Measurements from ENCODE around the gene FSTL3. TPM values are rescaled to one million over a fixed set of nuclear protein-coding genes. Genes with fewer than 3 reads are reported as not detected.
"Not testable (repeated sequence)": the region's sequence is repeated elsewhere in the genome, so short reads cannot be mapped to it uniquely, and the experiment has no call there.

FSTL3 gene
- polyA plus RNA-seq, 12 donors, result 11.0 to 25.9 (median 12.2) TPM; not detected in 1

DNA sequence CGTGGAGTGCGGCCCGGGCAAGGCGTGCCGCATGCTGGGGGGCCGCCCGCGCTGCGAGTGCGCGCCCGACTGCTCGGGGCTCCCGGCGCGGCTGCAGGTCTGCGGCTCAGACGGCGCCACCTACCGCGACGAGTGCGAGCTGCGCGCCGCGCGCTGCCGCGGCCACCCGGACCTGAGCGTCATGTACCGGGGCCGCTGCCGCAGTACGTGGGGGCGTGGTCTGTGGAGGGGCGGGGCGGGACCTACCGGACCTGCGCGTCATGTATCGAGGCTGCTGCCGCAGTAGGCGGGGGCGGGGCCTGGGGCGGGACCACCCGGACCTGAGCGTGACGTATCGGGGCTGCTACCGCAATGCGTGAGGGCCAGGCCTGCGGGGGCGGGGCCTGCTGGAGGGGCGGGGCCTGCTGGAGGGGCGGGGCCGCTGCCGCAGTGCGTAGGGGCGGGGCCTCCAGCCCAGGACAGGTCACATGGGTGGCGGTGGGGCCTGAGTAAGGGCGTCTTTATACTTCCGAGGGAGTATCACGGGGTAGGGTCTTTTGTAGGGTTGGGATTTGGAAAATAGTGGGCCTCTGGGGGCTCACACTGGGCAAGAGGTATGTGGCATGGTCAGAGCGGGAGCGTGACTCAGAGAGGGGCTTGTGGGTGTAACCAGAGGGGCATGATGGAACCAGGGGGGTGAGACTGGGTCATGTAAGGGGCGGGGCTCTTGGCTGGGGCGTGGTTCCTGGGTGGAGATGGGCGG, 4.3 kb downstream of the FSTL3 start:
- peak; percentile 96 for DNase-seq

DNA sequence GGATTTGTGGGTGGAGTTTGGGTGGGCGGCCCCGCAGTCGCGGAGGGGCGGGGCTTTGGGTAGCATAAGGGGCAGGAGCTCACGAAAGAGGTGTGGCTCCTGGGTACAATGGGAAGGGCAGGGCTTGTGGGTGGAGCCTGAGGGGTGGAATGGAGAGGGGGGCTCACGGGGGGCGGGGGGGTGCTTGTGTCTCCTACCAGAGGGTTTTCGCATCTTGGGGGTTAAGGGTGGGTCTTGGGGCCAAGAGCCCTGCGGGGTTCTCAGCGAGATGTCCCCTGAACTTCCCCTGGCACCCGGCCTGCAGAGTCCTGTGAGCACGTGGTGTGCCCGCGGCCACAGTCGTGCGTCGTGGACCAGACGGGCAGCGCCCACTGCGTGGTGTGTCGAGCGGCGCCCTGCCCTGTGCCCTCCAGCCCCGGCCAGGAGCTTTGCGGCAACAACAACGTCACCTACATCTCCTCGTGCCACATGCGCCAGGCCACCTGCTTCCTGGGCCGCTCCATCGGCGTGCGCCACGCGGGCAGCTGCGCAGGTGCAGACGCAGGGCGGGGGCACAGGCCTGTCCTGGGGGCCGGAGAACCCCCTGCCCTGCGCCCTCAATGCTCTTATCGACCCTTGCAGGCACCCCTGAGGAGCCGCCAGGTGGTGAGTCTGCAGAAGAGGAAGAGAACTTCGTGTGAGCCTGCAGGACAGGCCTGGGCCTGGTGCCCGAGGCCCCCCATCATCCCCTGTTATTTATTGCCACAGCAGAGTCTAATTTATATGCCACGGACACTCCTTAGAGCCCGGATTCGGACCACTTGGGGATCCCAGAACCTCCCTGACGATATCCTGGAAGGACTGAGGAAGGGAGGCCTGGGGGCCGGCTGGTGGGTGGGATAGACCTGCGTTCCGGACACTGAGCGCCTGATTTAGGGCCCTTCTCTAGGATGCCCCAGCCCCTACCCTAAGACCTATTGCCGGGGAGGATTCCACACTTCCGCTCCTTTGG, 5.1 kb downstream of the FSTL3 start:
- no peak for DNase-seq

DNA sequence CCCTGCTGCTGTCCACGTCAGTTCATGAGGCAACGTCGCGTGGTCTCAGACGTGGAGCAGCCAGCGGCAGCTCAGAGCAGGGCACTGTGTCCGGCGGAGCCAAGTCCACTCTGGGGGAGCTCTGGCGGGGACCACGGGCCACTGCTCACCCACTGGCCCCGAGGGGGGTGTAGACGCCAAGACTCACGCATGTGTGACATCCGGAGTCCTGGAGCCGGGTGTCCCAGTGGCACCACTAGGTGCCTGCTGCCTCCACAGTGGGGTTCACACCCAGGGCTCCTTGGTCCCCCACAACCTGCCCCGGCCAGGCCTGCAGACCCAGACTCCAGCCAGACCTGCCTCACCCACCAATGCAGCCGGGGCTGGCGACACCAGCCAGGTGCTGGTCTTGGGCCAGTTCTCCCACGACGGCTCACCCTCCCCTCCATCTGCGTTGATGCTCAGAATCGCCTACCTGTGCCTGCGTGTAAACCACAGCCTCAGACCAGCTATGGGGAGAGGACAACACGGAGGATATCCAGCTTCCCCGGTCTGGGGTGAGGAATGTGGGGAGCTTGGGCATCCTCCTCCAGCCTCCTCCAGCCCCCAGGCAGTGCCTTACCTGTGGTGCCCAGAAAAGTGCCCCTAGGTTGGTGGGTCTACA, 6.6 kb downstream of the FSTL3 start:
- no peak for DNase-seq

DNA sequence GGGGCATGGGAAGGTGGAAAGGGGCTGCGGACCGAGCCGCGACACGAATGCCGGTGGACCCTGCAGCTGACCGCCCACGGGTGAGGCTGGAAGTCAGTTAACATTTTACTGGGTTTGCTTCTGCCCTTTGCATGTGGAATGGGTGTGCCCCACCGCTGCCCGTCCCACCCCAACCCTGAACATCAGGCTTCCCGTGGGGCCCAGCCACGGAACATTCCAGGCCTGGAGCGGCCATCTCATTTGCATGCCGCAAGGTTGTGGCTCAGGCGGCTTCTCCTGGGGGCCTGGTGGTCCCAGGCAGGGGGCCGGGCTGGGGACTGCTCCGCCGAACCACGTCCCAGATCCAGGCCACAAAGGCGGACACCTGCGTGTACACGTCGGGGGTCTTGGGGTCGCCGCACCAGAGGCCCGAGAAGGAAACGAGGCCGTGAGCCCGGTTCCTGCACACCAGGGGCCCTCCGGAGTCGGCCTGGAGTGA, 9.3 kb downstream of the FSTL3 start:
- no peak for DNase-seq

DNA sequence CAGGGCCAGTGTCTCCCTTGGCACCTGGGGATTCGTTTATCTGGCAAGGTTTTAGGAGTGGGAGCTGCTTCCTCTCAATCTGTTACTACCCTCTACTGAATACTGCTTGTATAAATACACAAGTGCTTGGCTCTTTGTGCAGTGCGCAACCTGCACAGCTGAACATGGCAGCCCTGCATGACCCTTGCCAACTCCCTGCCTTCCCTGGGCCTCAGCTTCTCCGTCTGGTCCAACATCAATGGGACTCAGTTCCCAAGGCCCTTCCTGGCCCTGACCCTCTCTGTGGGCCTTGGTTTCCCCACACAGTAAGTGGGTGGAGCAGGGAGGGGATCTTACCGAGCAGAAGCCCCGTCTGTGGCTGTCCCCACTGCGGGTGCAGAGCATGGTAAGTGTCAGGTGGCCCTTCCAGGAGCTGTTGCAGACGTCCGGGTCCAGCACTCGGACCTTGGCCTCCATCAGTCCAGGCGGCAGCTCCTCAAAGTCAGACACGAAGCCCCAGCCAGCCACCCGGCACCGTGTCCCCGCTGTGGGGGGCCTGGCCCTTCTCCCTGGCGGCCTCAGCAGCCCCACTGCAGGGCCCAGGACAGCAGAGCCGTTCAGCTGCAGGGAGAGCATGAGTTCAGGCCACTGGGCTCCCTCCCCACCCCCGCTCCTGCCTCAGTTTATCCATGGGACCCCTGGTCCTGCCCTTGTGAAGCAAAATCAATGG, 10.6 kb downstream of the FSTL3 start:
- DNase-seq, result no peak

DNA sequence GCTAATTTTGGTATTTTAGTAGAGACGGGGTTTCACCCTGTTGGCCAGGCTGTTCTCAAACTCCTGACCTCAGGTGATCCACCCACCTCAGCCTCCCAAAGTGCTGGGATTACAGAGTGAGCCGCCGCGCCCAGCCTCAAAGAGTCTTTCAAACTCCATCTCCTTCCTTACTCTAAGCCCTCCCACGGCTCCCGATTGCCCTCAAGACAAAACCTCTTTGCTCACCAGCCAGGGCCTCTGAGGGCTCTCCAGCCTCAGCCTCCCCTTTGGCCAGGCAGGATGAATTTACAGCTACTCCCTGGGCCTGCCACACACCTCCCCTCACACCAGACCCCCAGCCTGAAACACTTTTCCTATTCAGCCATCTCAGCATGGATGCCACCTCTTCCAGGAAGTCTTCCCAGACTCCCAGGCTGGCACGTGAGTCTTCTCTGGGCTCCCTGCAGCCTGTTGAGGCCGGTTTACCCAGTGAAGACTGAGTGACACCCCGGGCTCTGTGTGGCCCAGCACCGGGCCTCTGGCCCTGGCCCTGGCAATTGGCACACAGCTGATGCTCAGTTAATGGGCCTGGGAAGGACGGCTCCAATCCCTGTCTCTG, 11.5 kb downstream of the FSTL3 start:
- DNase-seq, result no peak

DNA sequence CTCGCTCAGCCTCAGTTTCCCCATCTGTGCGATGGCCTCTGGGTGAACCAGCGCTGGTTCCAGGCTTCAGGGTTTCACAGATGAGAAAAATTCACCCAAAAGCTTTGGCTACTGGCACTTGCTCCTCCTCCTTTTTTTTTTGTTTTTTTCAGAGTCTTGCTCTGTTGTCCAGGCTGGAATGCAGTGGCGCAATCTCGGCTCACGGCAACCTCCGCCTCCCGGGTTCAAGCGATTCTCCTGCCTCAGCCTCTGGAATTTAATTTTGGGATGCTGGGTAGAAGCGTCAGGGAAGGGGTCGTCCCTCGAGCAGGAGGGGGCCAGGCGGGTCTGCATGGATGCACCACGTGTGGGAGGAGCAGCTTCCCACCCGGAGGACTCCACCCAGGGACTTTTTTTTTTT, 12.0 kb downstream of the FSTL3 start:
- no peak for DNase-seq

DNA sequence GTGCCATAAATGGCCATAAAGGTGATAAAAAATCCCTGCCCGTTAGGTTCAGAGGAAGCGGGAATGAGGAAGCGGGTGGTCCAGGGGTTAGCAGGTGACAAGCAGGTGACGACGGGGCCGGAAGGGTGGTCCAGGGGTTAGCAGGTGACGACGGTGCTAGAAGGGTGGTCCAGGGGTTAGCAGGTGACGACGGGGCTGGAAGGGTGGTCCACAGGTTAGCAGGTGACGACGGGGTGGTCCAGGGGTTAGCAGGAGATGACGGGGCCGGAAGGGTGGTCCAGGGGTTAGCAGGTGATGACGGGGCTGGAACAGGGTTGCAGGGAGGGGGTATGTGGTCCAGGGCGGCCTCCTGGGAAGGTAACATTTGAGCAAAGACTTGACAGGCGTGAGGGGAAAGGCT, 12.8 kb downstream of the FSTL3 start:
- DNase-seq, result no peak

DNA sequence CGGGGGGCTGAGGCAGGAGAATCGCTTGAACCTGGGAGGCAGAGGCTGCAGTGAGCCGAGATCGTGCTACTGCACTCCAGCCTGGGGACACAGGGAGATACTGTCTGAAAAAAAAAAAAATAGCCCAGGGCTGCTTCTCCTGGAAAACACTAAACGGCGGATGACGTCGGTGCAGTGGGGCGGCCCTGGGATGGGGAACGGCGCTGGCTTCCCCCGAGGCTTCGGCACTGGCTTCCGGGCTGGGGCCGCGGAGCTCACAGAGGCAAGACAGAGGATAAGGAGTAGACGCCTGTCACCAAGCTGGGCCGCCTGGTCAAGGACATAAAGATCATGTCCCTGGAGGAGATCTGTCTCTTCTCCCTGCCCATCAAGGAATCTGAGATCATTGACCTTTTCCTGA, 14.0 kb downstream of the FSTL3 start:
- DNase-seq, result no peak

DNA sequence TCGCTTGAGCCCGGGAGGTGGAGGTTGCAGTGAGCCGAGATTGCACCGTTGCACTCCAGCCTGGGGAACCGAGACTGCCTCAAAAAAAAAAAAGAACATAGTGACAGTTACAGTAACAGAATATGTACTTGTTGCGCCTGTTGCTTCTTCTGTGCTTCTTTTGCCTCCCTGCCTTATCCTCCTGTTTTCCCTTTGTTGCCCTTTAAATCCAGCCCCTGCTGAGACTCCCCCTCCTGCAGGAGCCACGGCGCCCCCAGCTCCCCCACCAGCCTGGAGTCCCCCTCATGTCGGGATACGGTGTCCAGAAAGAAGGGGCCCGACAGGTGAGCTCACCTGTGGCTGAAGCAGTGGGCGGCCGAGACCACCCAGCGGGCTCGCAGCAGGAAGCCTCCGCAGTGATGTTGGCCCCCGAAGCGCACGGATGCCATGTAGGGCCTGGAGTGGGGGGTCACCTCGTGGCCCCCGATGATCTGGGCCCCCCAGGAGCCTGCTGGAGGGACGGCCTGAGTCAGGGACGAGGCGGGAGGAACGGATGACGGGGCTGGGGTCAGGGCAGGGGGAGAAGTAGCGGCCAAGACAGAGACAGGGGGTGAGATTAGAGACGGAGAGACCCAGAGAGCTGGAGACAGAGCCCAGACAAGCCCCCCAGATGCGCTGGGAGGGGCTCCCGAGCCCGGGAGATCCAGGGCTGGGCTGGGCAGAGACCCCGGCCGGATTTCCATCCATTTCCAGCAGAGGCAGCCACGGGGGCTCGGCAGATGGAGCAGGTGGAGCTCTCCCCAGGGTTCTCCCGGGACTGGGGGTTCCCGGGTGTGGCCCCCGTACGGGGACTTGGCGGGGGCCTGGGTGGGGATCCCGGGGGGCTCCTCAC, 18.5 kb downstream of the FSTL3 start:
- no peak for DNase-seq

DNA sequence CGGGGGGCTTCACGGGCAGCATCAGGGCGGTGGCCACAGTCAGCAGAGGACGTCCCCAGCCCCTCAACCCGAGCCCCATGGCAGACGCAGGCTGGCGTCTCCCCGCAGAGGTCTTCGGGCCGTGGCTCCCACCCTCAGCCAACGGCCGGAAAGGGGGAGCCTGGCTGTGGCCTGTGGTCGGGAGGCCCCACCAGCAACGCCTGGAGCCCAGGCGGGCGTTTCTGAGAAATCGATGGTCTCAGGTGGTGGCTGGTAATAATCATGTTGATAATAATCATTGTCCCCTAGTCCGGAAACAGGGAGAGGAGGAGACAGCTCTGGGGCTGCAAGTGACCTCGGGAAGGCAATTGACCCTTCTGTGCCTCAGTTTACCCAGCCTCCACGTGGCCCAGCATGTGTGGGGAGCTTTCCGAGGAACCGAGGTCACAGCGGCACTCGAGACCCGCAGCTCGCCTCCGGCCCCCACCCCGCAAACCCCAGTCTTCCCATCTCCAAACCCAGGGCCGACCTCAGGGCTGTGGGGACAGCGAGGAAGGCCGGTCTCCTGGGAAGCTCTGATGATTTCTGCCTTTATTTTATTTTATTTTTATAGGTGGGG, 19.3 kb downstream of the FSTL3 start, which contains the start of gene PRSS57:
Gene PRSS57, minus strand, starts transcription at position 101 of the 598 bp plus-strand sequence. Its CDS starts 22 bp downstream, at position 79.
- DNase-seq, result no peak

DNA sequence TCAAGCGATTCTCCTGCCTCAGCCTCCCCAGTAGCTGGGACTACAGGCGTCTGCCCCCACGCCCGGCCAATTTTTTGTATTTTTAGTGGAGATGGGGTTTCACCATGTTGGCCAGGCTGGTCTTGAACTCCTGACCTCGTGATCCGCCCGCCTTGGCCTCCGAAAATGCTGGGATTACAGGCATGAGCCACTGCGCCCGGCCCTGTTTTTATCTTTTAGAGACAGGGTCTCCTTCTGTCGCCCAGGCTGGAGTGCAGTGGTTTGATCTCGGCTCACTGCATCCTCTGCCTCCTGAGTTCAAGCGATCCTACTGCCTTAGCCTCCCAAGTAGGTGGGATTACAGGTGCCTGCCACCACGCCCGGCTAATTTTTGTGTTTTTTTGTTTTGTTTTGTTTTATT, 22.3 kb downstream of the FSTL3 start:
- DNase-seq, result not testable (repeated sequence)

DNA sequence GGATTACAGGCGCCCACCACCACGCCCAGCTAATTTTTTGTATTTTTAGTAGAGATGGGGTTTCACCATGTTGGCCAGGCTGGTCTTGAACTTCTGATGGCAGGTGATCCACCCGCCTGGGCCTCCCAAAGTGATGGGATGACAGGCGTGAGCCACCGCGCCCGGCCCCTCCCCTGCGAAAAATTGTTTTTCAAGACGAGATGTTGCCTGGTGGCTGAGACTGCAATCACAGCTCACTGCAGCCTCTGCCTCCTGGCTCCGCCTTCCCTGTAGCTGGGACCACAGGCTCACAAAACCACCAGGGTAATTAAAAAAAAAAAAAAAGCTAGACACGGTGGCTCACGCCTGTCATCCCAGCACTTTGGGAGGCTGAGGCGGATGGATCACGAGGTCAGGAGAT, 23.7 kb downstream of the FSTL3 start:
- DNase-seq, result not testable (repeated sequence)

DNA sequence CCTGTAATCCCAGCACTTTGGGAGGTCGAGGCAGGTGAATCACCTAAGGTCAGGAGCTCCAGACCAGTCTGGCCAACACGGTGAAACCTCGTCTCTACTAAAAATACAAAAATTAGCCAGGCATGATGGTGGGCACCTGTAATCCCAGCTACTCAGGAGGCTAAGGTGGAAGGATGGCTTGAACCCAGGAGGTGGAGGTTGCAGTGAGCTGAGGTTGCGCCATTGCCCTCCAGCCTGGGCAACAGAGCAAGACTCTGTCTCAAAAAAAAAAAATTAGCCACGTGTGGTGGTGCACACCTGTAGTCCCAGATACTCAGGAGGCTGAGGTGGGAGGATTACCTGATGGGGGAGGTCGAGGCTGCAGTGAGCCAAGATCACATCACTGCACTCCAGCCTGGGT, 26.7 kb downstream of the FSTL3 start:
- DNase-seq, result not testable (repeated sequence)

DNA sequence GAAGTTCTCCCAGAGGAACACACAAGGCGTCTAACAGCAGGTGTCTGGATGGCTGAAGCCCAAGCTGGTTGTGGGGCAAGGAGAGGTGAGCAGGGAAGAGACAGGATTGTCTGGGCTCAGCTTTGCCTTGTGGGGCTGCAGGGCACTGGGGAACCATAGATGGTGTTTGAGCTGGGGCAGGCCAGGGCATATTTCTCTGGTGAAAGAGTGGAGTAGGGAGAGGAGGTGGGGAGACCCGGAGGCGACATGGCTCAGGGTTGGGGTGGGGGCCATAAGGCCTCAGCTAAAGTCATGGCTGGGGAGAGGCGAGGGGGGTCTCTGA, 27.1 kb downstream of the FSTL3 start:
- DNase-seq, result no peak

DNA sequence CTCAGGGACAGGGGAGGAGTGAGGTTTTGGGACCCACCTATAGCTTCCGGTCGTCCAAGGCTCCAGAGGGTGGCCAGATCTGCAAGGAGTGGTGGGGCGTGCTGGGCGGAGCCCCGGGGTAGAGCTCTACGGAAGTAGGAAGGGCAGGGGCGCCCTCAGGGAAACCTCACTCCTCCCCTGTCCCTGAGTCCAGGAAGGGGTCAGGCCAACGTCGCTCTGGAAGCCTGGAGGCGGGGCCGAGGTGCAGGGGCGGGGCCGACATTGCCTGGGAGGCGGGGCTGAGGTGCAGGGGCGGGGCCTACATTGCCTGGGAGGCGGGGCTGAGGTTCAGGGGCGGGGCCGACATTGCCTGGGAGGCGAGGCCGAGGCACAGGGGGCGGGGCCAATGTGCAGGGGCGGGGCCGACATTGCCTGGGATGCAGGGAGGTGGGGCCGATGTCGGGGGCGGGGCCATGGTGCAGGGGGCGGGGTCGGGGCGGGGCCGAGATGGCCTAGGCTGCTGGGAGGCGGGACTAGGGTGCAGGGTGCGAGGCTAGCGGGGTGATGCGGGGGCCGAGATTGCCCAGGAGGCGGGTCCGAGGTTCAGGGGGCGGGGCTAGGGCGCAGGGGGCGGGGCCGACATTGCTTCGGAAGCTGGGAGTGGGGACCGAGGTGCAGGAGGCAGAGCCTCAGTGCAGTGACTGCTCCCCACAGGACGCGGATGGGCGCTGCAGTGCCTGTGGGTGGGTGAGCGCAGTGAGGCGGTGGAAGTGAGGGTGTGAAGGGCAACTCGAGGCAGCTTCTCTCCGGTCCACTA, 27.7 kb downstream of the FSTL3 start:
- DNase-seq, result no peak

DNA sequence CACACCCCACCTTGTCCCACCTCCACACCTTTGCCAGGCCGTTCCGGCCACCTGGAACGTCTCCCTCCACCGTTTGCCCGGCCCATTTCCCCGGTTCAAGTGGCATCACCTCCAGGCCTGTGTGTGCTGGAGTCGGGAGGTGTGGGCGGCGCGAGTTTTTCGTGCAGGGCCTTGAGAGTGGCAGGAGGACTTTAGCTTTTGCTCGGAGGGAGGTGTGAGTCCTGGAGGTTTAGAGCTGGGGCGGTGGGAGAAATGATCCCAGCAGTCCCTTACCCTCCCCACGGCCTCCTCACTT, 28.2 kb downstream of the FSTL3 start:
- no peak for DNase-seq

DNA sequence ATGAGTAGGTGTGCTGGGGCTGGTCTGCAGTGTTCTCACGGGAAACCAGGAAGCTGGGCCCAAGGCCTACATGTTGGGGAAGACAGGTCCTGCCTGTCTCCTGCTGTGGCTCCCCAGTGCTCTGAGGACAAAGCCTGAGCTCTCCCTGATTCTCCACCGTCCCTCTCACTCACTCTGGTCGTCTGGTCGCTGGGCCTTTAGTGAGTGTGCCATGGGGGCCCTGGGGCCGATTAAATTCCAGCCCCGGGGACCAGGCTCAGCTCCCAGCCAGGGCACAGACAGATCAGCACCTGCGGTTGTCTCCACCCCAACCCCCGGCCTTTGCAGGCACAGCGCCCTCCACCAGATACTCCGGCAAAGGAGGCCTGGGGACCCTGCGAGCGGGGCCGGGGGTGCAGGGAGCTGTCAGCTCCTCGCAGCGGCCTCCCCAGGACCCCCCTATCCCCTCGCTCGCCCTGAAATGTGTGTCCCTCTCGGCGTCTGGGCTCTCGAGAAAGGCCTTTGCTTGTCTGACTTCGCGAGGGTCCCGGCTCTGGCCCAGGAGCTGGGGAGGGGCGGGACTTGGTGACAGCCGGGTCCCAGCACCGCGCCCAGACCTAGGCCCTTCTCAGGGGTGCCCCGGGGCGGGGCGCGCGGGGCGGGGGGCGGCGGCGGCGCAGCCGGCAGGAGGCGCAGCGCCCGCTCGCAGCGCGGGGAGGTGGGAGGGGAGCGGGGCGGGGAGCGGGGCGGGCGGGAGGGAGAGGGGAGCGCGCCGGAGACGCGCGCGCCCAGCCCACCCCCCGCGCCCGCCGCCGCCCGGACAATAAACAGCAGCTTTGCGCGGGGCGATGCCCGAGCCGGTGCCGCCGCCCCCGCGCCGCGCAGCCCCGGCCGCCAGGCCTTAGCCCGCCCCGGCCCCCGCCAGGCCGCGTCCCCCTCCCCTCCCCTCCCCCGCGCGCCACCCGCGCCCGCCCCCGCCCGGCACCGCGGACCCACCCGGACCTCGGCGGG, 32.3 kb downstream of the FSTL3 start, which contains the start of gene PALM:
Gene PALM, plus strand, starts transcription at position 782 of the 990 bp plus-strand sequence. CDS start 212 bp downstream, outside the sequence.
- DNase-seq, result no peak

Measured in muscle of arm (tissue), 12 donors.